Epithelial cell of proximal tubule (primary cell): ENCODE results near the gene ACOXL. TPM values are rescaled to one million over a fixed set of nuclear protein-coding genes. Genes with fewer than 3 reads are reported as not detected.

Experiments used
- DNase-seq: peaks from one replicate; pipeline ENCODE4 v3.0.0-alpha.2; 2011; ENCODE audit warnings: low read depth
- H3K4me3 ChIP-seq: 2 replicates; pipeline ENCODE4 v1.5.1; 2011; ENCODE audit warnings: low read depth, mild to moderate bottlenecking, low read length
- total RNA-seq: library from RNA; depleted of rRNA; stranded (reverse); fragments of >200 nt; gene quantifications from 2 replicates; pipeline ENCODE4 v1.2.3, GENCODE V29; 2015
- TF ChIP-seq, protein P1 (sequence below): conservative IDR thresholded peaks from 2 replicates; pipeline ENCODE4 v1.5.1; 2012; ENCODE audit warnings: low read depth, mild to moderate bottlenecking, low read length

The ACOXL gene
- total RNA-seq, 1 donor from 2014 or later, result 0.06 TPM

DNA sequence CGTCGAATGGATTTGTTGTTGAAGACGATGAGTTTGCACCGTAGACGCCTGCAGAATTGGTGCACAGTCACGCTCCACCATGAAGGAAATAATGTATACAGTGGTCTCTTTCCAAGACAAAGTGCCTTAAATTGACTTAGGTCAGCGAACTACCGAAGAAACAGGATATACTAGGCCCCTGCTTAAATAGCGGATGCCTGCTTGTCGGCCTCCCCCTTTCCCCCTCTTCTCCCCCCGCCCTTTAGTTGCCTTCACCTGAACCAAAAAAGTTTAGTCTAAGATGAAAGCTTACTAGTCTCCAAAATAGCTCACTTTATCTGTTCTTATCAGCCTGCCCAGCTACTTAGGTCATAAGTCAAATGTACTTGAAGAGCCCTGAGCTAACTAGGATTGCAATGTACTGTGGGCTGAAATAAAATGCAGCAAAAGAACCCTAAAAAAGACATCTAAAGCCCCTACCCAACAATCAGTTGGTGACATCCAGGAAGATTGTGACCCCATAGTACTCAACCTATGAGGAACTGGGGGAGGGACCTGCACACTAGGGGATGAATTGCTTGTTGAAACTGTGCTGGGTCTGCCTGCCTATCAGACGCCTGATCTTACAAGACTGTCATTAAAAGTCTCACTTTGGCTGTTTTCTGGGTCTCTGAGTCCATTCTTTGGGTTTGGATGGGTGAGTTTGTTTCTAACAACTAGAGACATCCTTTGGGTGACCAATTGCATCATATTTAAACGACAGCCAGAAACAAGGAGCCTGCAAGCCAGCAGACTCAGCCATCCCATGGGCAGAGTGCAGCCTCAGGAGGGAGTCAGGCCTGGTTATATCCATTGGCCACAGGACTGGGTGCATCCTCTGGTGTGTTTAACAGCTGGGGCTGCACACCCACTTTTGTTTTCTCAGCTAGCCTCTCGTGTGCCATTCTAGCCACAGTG lies 14.5 kb downstream of the ACOXL start:
- TF ChIP-seq, protein P1, sequence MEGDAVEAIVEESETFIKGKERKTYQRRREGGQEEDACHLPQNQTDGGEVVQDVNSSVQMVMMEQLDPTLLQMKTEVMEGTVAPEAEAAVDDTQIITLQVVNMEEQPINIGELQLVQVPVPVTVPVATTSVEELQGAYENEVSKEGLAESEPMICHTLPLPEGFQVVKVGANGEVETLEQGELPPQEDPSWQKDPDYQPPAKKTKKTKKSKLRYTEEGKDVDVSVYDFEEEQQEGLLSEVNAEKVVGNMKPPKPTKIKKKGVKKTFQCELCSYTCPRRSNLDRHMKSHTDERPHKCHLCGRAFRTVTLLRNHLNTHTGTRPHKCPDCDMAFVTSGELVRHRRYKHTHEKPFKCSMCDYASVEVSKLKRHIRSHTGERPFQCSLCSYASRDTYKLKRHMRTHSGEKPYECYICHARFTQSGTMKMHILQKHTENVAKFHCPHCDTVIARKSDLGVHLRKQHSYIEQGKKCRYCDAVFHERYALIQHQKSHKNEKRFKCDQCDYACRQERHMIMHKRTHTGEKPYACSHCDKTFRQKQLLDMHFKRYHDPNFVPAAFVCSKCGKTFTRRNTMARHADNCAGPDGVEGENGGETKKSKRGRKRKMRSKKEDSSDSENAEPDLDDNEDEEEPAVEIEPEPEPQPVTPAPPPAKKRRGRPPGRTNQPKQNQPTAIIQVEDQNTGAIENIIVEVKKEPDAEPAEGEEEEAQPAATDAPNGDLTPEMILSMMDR, result no peak
- no peak overlapping the region for H3K4me3 ChIP-seq
- DNase-seq, result no peak

- no peak overlapping the region for H3K4me3 ChIP-seq
Observed at GRCh38 chr2:110747522-110748488, 15.4 kb downstream of the ACOXL start.

DNA sequence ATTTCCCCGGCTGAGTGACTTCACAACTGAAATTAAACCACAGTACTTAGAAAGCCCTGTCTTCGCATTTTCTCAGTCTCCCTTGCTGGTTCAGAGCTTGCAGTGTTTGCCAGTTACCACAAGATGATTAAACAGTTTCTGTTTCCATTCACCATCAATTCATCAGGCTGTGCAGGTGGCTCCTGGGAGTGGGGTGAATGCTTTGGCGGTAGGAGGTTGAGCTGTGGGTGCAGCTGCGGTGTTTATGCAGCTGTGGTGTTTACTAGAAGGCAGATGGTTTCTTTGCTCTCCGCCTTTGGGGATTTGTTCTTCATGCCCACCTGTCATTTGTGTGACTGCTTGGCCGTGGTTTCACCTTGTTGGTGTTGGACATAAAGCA lies 16.1 kb downstream of the ACOXL start:
- H3K4me3 ChIP-seq, result no peak overlapping the region
- DNase-seq, result no peak
- TF ChIP-seq, protein P1, result no peak

More at GRCh38 chr2:110747522-110748488, 15.4 kb downstream of the ACOXL start:
- TF ChIP-seq, protein P1, result no peak
- DNase-seq, result no peak

- TF ChIP-seq, protein P1, result no peak
- H3K4me3 ChIP-seq, result no peak overlapping the region
- no peak for DNase-seq
Observed at GRCh38 chr2:110751642-110752041, 19.3 kb downstream of the ACOXL start.

DNA sequence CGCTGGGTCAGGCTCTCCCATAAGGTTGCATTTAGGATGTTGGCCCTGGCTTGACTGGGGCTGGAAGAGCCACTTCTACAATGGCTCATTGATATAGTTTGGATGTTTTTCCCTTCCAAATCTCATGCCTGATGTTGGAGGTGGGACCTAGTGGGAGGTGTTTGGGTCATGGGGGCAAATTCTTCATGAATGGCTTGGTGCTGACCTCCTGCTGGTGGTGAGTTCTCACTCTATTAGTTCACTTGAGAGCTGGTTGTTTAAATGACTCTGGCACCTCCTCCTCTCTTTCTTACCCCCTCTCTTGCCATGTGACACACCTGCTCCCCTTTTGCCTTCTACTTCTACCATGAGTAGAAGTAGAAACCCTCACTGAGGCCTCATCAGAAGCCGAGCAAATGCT lies 20.5 kb downstream of the ACOXL start:
- no peak for DNase-seq
- TF ChIP-seq, protein P1, result no peak
- no peak overlapping the region for H3K4me3 ChIP-seq

DNA sequence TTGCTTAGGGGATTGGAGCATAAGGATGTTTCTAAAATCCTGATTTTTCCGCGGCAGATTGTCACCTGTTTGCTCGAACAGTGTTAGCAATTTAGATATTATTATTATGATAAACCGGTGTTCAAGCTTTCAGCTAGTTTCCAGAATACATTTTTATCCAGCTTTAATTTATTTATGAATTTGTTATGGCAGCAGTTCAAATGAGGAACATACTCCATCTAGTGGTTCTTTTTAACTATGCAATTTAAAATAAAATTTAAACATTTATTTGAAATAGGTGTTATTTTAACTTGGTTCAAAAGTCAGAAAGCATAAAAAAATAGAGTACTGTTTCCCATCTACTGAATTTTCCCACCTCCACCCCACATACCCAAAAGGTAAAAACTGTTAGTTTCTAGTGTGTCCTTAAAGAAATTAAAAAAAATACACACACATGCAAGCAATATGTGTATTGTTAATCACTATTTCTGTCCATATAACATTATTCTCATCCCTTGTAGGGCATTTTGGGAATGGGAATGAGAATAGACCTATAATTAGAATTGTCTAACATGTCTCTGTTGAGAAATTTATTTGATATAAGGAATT lies 23.2 kb downstream of the ACOXL start:
- H3K4me3 ChIP-seq, result no peak overlapping the region
- DNase-seq, result no peak
- TF ChIP-seq, protein P1, result peak; percentile 50
